ENCODE data around the gene MUC3A.

DNA sequence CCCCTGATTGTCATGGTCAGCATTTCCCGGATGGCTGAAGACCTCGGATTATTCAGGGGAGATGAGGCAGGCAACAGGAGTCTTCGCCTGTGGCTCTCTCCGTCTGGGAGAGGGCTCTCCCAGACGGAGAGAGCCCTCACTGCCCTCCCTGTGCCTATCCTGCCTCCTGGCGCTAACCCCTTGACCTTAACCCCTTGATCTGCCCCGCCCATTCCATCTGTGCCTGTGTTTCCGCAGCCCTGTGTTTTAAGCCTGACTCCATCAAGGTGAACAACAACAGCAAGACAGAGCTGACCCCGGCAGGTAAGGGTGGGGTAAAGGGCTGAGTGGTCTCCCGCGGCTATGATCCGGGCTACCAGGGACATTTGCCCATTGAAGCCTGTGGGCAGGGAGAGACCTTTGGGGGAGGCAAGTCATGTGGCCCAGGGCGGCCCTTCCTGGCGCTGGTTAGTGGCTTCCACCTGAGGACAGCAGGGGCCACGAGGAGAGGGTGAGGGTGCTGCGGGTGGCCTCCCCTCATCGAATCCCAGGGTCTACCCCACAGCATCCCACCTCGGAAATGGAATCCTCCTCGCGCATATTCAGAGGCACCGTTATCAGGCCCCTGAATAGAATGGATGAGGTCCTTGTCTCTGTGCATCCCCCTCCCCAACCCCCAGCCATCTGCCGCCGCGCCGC lies 15.8 kb downstream of the MUC3A start:
- TF ChIP-seq EZH2phosphoT487 (IDR thresholded peaks at IDR 0.05; ENCODE audit: low read depth, severe bottlenecking, unreplicated experiment) = no peak
- TF ChIP-seq CTCF (IDR thresholded peaks at IDR 0.05; ENCODE audit: poor library complexity) = no peak
- no peak for TF ChIP-seq EZH2 (IDR thresholded peaks at IDR 0.05; ENCODE audit: borderline replicate concordance)
